H9 (cell line): ENCODE results near the gene COQ8A. TPM values are rescaled to one million over a fixed set of nuclear protein-coding genes. Genes with fewer than 3 reads are reported as not detected.

Experiments
- DNase-seq: peaks from one replicate; pipeline ENCODE4 v3.0.0-alpha.2; 2017
- H2AFZ ChIP-seq: one replicate; pipeline ENCODE4 v1.6.1; 2013; ENCODE audit warnings: mild to moderate bottlenecking, low read length, control low read depth, moderate library complexity
- H2AK5ac ChIP-seq: 2 replicates; pipeline ENCODE4 v1.6.1; 2013; ENCODE audit warnings: low read length, control low read depth, mixed read lengths; ENCODE audit not compliant: insufficient read length
- H2BK120ac ChIP-seq: one replicate; pipeline ENCODE4 v1.6.1; 2013; ENCODE audit warnings: low read depth, mild to moderate bottlenecking, low read length, control low read depth, inconsistent platforms; ENCODE audit not compliant: poor library complexity, severe bottlenecking
- H2BK12ac ChIP-seq: 2 replicates; pipeline ENCODE4 v1.6.1; 2013; ENCODE audit warnings: low read length, control low read depth, mixed read lengths, low read depth; ENCODE audit not compliant: insufficient read length
- H2BK15ac ChIP-seq: 2 replicates; pipeline ENCODE4 v1.6.1; 2013; ENCODE audit warnings: low read depth, low read length, control low read depth
- H2BK20ac ChIP-seq: one replicate; pipeline ENCODE4 v1.6.1; 2013; ENCODE audit warnings: low read depth, mild to moderate bottlenecking, low read length, control low read depth, inconsistent platforms; ENCODE audit not compliant: poor library complexity, severe bottlenecking
- H2BK5ac ChIP-seq: 2 replicates; pipeline ENCODE4 v1.6.1; 2013; ENCODE audit warnings: low read length, control low read depth, mixed read lengths; ENCODE audit not compliant: insufficient read length
- H3K14ac ChIP-seq: 2 replicates; pipeline ENCODE4 v1.6.1; 2013; ENCODE audit warnings: low read length, control low read depth; ENCODE audit not compliant: insufficient read depth
- H3K18ac ChIP-seq: 2 replicates; pipeline ENCODE4 v1.6.1; 2013; ENCODE audit warnings: low read depth, mild to moderate bottlenecking, mixed read lengths, low read length, control low read depth; ENCODE audit not compliant: insufficient read length
- H3K23ac ChIP-seq: 2 replicates; pipeline ENCODE4 v1.6.1; 2013; ENCODE audit warnings: low read length, control low read depth, mixed read lengths, low read depth; ENCODE audit not compliant: insufficient read length
- H3K23me2 ChIP-seq: 2 replicates; pipeline ENCODE4 v1.6.1; 2013; ENCODE audit warnings: low read depth, mild to moderate bottlenecking, mixed read lengths, low read length, control low read depth; ENCODE audit not compliant: insufficient read length, poor library complexity, severe bottlenecking
- H3K27ac ChIP-seq: 2 replicates; pipeline ENCODE4 v1.5.1; 2013; ENCODE audit warnings: low read length, control low read depth, mixed read lengths, low read depth; ENCODE audit not compliant: insufficient read length
- H3K27me3 ChIP-seq: 2 replicates; pipeline ENCODE4 v1.6.1; 2013; ENCODE audit warnings: low read length, control low read depth, inconsistent platforms; ENCODE audit not compliant: insufficient read depth
- H3K4ac ChIP-seq: 2 replicates; pipeline ENCODE4 v1.6.1; 2013; ENCODE audit warnings: low read depth, mild to moderate bottlenecking, control low read depth, inconsistent platforms, low read length, moderate library complexity
- H3K4me1 ChIP-seq: 2 replicates; pipeline ENCODE4 v1.6.1; 2013; ENCODE audit warnings: low read length, control low read depth, inconsistent platforms; ENCODE audit not compliant: insufficient read depth
- H3K4me2 ChIP-seq: 2 replicates; pipeline ENCODE4 v1.6.1; 2013; ENCODE audit warnings: low read length, control low read depth, mixed read lengths; ENCODE audit not compliant: insufficient read length, insufficient read depth
- H3K56ac ChIP-seq: 2 replicates; pipeline ENCODE4 v1.6.1; 2013; ENCODE audit warnings: low read depth, mild to moderate bottlenecking, mixed read lengths, low read length, control low read depth; ENCODE audit not compliant: insufficient read length
- H3K79me1 ChIP-seq: 2 replicates; pipeline ENCODE4 v1.6.1; 2013; ENCODE audit warnings: low read depth, mild to moderate bottlenecking, moderate library complexity, low read length, control low read depth, inconsistent platforms; ENCODE audit not compliant: insufficient read depth, poor library complexity, severe bottlenecking
- H3K79me2 ChIP-seq: 2 replicates; pipeline ENCODE4 v1.6.1; 2013; ENCODE audit warnings: low read length, control low read depth, inconsistent platforms; ENCODE audit not compliant: insufficient read depth
- H3K9ac ChIP-seq: 2 replicates; pipeline ENCODE4 v1.6.1; 2013; ENCODE audit warnings: low read length, control low read depth, mixed read lengths; ENCODE audit not compliant: insufficient read length; ENCODE audit errors: extremely low read depth
- H3K9me3 ChIP-seq: one replicate; pipeline ENCODE4 v1.6.1; 2013; ENCODE audit warnings: low read depth, low read length, inconsistent platforms; ENCODE audit not compliant: control insufficient read depth
- H3T11ph ChIP-seq: one replicate; pipeline ENCODE4 v1.6.1; 2013; ENCODE audit warnings: mild to moderate bottlenecking, low read length, control low read depth, inconsistent platforms
- H4K20me1 ChIP-seq: one replicate; pipeline ENCODE4 v1.6.1; 2013; ENCODE audit not compliant: control insufficient read depth, insufficient read length, insufficient read depth
- H4K5ac ChIP-seq: 2 replicates; pipeline ENCODE4 v1.6.1; 2013; ENCODE audit warnings: low read depth, mild to moderate bottlenecking, mixed read lengths, low read length, control low read depth; ENCODE audit not compliant: insufficient read length
- H4K8ac ChIP-seq: replicated peaks from 2 replicates; pipeline ENCODE4 v1.6.1; 2013; ENCODE audit warnings: low read length, control low read depth, mixed read lengths, low read depth; ENCODE audit not compliant: insufficient read length
- H4K91ac ChIP-seq: 2 replicates; pipeline ENCODE4 v1.6.1; 2013; ENCODE audit warnings: low read depth, mild to moderate bottlenecking, moderate library complexity, mixed read lengths, low read length, control low read depth; ENCODE audit not compliant: insufficient read length
- H3K27ac Mint-ChIP-seq, 3 experiments: 2 replicates in 2 of 3; 3 replicates in 1 of 3; pipeline ENCODE4 v1.8.0; 2020 to 2021; ENCODE audit warnings: mixed read lengths in 3 of 3, mild to moderate bottlenecking in 1 of 3, moderate library complexity in 1 of 3
- H3K27me3 Mint-ChIP-seq: 2 replicates; pipeline ENCODE4 v1.8.0; 2021; ENCODE audit warnings: low read depth, mild to moderate bottlenecking, moderate library complexity, mixed read lengths
- H3K36me3 Mint-ChIP-seq, 3 experiments: 2 replicates in 2 of 3; 3 replicates in 1 of 3; pipeline ENCODE4 v1.8.0; 2020 to 2021; ENCODE audit warnings: low read depth in 3 of 3, mixed read lengths in 3 of 3; ENCODE audit not compliant: insufficient read depth in 1 of 3
- H3K4me1 Mint-ChIP-seq, 2 experiments: 2 replicates each; pipeline ENCODE4 v1.8.0; 2020; ENCODE audit warnings: mixed read lengths in 2 of 2
- H3K4me3 Mint-ChIP-seq, 2 experiments: 2 replicates in 1 of 2; 3 replicates in 1 of 2; pipeline ENCODE4 v1.8.0; 2020 to 2021; ENCODE audit warnings: mild to moderate bottlenecking in 2 of 2, mixed read lengths in 2 of 2, moderate library complexity in 1 of 2
- H3K9me3 Mint-ChIP-seq, 2 experiments: 2 replicates in 1 of 2; 3 replicates in 1 of 2; pipeline ENCODE4 v1.8.0; 2020; ENCODE audit warnings: mild to moderate bottlenecking in 2 of 2, mixed read lengths in 2 of 2, moderate library complexity in 1 of 2
- CTCF ChIP-seq: fragments of 200-600 bp; sonication (generic); conservative IDR thresholded peaks from 3 replicates; pipeline ENCODE4 v1.8.0; 2021; ENCODE audit warnings: antibody characterized with exemption, mild to moderate bottlenecking
- WGBS: extraction: QIAGEN DNeasy Blood & Tissue Kit; methylation state at CpG from one replicate; pipeline ENCODE4 v1.1.7; 2013; ENCODE audit warnings: missing lambda C conversion rate, low lambda C conversion rate, mixed read lengths; ENCODE audit not compliant: insufficient read length; ENCODE audit errors: extremely low coverage; 5-methylcytosine and 5-hydroxymethylcytosine counted together
- total RNA-seq: library from RNA; stranded (reverse); gene quantifications from 2 replicates; pipeline ENCODE4 v1.2.1, GENCODE V29; 2021

The COQ8A gene
- total RNA-seq, 1 experiment from 2014 or later, result 26.0 TPM

GRCh38 chr1:226981386-226981817 is 41.3 kb downstream of the COQ8A start:
- DNase-seq, result no peak
- Histone ChIP-seq H3K4ac (no peak overlapping the region), H2BK20ac (no peak overlapping the region), H3K4me1 (no peaks in the 10 kb centered on the region), H3K18ac (no peak overlapping the region), H3K4me2 (no peak overlapping the region), H2BK120ac (no peak overlapping the region), H3K14ac (no peak overlapping the region; the same call in 1 of the 2 replicates), H3K79me2 (no peaks in the 10 kb centered on the region), H4K91ac (no peak overlapping the region), H2BK12ac (no peak overlapping the region), H3K9me3 (no peaks in the 10 kb centered on the region), H4K5ac (no peak overlapping the region), H4K20me1 (no peaks in the 10 kb centered on the region), H2BK15ac (no peak overlapping the region), H4K8ac (no peak overlapping the region), H3T11ph (no peak overlapping the region), H3K27me3 (no peaks in the 10 kb centered on the region), H3K79me1 (no peaks in the 10 kb centered on the region), H2AK5ac (no peak overlapping the region), H3K23me2 (no peaks in the 10 kb centered on the region), H3K56ac (no peak overlapping the region), H3K9ac (no peak overlapping the region), H3K27ac (no peak overlapping the region), H2AFZ (no peak overlapping the region), H2BK5ac (no peak overlapping the region), H3K23ac (no peak overlapping the region)
- H3K36me3 Mint-ChIP-seq, result peaks cover 4 to 17% (median 11%) of the 10 kb centered on the region in 3 experiments; a peak in 6 of 7 replicates
- H3K4me1 Mint-ChIP-seq, result peaks cover 0 to 6% of the 10 kb centered on the region in 2 experiments; a peak in 1 of 4 replicates
- no peaks in the 10 kb centered on the region for H3K9me3 Mint-ChIP-seq
- no peak overlapping the region for H3K27ac Mint-ChIP-seq
- no peak for TF ChIP-seq CTCF
- H3K4me3 Mint-ChIP-seq, result no peak overlapping the region
- no peaks in the 10 kb centered on the region for H3K27me3 Mint-ChIP-seq
- no CpG with 5 or more reads among the region's 12 CpGs for WGBS
